Measurements from ENCODE around the gene ACR.
"Not testable (repeated sequence)": the region's sequence is repeated elsewhere in the genome, so short reads cannot be mapped to it uniquely, and the experiment has no call there.

ACR gene

GRCh38 chr22:50733521-50734342, 4.3 kb upstream of the ACR start:
- DNase-seq, result no peak

GRCh38 chr22:50734343-50734771, 3.6 kb upstream of the ACR start:
- DNase-seq, result no peak

GRCh38 chr22:50734986-50735738, 2.8 kb upstream of the ACR start:
- no peak for DNase-seq

- no peak for DNase-seq
These were observed 2.3 kb upstream of the ACR start for GRCh38 chr22:50735739-50736030.

- DNase-seq, result no peak
These were observed 734 bp downstream of the ACR start for GRCh38 chr22:50738649-50739227.

- DNase-seq, result no peak
These were observed 1.3 kb downstream of the ACR start for GRCh38 chr22:50739279-50739691.

DNA sequence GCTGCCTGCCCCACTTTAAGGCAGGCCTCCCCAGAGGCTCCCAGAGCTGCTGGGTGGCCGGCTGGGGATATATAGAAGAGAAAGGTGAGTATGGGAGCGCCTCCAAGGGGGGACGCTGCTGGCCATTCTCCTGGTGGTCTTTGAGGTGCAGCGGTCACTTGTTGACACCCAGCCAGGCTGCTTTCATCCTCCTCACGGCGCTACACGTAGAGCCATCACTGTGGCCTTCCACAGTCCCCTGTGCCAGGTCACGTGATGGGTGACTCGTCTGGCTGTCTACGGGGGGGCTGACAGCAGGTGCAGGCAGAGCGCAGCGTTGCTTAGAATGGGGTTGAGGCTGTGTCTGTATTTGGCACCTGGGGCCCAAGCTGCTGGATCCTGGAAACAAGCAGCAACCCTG, 1.9 kb downstream of the ACR start:
- DNase-seq, result peak; percentile 51

DNA sequence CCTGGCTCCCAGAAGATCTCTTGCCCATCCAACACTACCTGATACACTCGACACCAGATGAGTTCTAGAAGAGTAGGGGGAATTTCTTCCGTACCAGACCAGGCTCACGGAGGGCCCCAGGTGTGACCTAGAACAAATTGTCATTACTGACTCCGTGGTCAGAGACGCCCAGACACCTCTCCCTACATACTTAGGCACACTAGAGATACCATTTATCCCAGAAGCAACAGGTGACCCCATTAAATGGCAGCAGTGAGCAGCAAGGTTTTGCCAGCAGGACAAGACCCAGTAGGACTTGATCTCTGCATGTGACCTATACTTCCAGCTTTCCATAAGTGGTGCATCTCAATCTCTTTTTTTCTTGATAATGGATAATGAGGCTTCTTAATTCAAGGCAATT, 2.7 kb downstream of the ACR start:
- DNase-seq, result not testable (repeated sequence)

DNA sequence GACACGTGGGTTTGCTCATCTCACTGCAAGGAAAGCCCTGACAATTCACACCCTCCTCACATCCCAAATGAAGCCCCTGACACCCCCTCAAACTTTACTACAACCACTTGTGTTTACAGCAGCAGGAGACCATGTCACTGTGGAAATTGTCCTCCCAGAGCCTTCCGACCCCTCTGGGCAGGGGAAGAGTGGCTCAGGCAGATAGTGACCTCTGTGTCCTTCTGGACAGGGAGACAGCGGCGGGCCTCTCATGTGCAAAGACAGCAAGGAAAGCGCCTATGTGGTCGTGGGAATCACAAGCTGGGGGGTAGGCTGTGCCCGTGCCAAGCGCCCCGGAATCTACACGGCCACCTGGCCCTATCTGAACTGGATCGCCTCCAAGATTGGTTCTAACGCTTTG, 6.4 kb downstream of the ACR start:
- not testable (repeated sequence) for DNase-seq

DNA sequence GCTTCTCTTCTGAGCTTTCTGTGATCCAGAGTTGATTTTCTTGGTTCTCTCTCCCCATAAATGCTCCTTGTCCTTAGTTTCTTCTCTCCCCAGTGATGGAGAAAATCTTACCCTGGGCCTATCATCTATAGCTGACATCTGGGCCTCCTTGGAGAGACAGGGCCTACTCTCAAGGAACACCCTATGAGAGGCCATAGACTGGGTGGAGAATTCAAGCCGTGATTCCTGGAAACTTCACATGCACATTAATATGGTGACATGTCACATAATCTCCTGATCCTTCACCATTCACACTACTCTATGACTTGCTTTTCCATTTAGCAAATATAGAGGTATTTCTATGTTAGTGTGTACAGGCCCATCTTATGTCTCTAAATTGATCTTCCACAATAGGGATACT, 9.5 kb downstream of the ACR start:
- DNase-seq, result not testable (repeated sequence)

- DNase-seq, result not testable (repeated sequence)
These were observed 10.6 kb downstream of the ACR start for GRCh38 chr22:50748630-50749029.

- not testable (repeated sequence) for DNase-seq
These were observed 11.5 kb downstream of the ACR start for GRCh38 chr22:50749302-50750074.

- not testable (repeated sequence) for DNase-seq
These were observed 17.2 kb downstream of the ACR start for GRCh38 chr22:50755251-50755650.

- not testable (repeated sequence) for DNase-seq
These were observed 18.4 kb downstream of the ACR start for GRCh38 chr22:50756406-50756805.

DNA sequence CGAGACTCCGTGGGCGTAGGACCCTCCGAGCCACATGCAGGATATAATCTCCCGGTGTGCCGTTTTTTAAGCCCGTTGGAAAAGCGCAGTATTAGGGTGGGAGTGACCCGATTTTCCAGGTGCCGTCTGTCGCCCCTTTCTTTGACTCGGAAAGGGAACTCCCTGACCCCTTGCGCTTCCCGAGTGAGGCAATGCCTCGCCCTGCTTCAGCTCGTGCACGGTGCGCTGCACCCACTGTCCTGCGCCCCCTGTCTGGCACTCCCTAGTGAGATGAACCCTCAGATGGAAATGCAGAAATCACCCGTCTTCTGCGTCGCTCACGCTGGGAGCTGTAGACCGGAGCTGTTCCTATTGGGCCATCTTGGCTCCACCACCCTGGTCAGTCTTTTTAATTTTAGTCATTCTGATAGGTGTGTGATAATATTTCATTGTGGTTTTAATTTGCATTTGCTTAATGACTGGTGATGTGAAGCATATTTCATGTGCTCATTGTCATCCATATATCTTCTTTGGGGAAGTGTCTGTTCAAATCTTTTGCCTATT, 19.0 kb downstream of the ACR start:
- not testable (repeated sequence) for DNase-seq

DNA sequence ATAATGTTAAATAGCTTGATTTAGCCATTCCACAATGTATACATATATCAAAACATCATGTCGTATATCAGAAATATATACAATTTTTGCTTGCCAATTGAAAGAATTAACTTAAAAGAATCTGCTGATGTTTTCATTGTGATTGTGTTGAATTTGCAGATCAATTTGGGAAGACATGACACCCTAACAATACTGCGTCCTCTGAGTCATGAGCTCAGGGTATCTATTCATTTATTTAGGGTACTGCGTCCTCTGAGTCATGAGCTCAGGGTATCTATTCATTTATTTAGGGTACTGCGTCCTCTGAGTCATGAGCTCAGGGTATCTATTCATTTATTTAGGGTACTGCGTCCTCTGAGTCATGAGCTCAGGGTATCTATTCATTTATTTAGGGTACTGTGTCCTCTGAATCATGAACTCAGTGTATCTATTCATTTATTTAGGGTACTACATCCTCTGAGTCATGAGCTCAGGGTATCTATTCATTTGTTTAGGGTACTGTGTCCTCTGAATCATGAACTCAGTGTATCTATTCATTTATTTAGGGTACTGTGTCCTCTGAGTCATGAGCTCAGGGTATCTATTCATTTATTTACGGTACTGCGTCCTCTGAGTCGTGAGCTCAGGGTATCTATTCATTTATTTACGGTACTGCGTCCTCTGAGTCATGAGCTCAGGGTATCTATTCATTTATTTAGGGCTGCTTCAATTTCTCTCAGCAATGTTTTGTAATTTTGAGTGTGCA, 21.8 kb downstream of the ACR start:
- DNase-seq, result not testable (repeated sequence)

GRCh38 chr22:50761829-50762228, 23.8 kb downstream of the ACR start:
- DNase-seq, result not testable (repeated sequence)

- DNase-seq, result not testable (repeated sequence)
These were observed 26.3 kb downstream of the ACR start for GRCh38 chr22:50764288-50764687.

DNA sequence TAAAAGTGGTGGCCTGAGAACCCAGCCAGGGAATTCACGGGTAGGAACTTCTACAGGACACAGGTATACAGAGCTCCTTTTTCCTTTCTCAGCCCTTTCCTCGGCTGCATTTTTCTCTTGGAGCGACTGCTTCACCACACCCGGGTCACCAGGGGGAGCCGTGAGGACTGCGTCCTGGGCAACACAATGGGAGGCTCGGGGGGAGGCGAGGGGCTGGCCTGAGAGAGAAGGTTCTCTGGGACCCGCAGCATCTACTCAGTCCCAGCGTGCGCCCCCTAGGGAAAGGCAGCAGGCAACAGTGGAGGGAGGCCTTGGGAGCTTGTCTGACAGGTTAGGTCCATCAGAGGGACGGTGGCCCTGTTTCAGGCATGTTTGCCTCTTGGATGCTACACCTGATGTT, 37.1 kb downstream of the ACR start:
- DNase-seq, result not testable (repeated sequence)

- DNase-seq, result not testable (repeated sequence)
These were observed 39.6 kb downstream of the ACR start for GRCh38 chr22:50777631-50778030.

DNA sequence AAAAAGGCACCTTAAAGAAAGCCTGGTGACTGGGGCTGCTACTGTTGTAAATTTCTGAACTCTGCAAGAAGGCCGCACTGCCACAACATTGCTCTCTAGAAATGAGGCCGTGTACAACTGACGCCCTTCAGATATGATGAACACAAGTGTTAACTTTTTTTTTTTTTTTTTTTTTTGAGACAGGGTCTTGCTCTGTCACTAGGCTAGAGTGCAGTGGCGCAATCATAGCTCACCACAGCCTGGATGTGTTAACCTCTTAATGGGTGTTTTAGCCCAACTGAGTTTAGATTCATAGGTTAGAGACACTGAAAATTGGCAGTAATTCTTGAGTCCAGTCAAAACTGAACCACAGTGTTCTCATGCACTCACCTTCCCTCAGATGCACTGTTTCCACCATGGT, 42.2 kb downstream of the ACR start:
- not testable (repeated sequence) for DNase-seq

DNA sequence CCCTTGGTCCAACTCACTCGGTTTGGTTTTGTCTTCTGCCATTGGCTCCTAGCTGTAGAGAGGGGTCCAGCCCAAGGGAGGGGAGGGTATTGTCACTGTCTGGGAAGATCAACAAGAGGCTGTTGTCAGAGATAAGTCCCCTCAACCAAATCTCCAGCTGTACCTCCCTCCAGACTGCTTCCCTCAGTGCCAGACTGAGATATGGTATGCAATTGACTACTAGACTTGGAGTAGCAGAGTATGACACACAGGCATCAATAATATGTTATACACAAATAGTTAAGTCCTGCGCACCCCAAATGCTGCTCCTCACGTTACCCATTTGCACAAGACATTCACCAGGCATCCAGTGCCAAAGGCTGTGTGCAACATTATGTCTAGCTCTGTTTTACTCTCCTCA, 44.2 kb downstream of the ACR start:
- DNase-seq, result not testable (repeated sequence)

All from NCI-H2171 (cell line).